OCI-LY1 (cell line): ENCODE results near the gene SPAG9.

Source experiments
- H2AFZ ChIP-seq: fragments of 200-600 bp; sonication (generic), shearing (Covaris generic); 2 replicates; pipeline ENCODE4 v1.6.0; 2014; ENCODE audit warnings: antibody characterized with exemption, mild to moderate bottlenecking, low read length
- H3F3A ChIP-seq: fragments of 200-600 bp; sonication (generic), shearing (Covaris generic); 2 replicates; pipeline ENCODE4 v1.6.0; 2014; ENCODE audit warnings: mild to moderate bottlenecking, antibody characterized with exemption, low read length, moderate library complexity; ENCODE audit not compliant: insufficient read depth
- H3K27ac ChIP-seq: fragments of 200-600 bp; sonication (generic); 2 replicates; pipeline ENCODE4 v1.5.1; 2014; ENCODE audit warnings: low read length, mixed run types, mild to moderate bottlenecking, low read depth; ENCODE audit not compliant: poor library complexity, severe bottlenecking
- H3K27me3 ChIP-seq: fragments of 200-600 bp; sonication (generic); 2 replicates; pipeline ENCODE4 v1.6.0; 2014; ENCODE audit warnings: antibody characterized with exemption, mild to moderate bottlenecking, low read length, moderate library complexity; ENCODE audit not compliant: insufficient read depth
- H3K36me3 ChIP-seq: fragments of 200-600 bp; sonication (generic); 2 replicates; pipeline ENCODE4 v1.6.1; 2014; ENCODE audit warnings: mild to moderate bottlenecking, antibody characterized with exemption, low read length, moderate library complexity, mixed read lengths; ENCODE audit not compliant: insufficient read depth
- H3K4me1 ChIP-seq: fragments of 200-600 bp; sonication (generic); 2 replicates; pipeline ENCODE4 v1.5.1; 2014; ENCODE audit warnings: mild to moderate bottlenecking, low read length, moderate library complexity; ENCODE audit not compliant: insufficient read depth, severe bottlenecking
- H3K4me2 ChIP-seq: fragments of 200-600 bp; sonication (generic), shearing (Covaris generic); 2 replicates; pipeline ENCODE4 v1.6.1; 2014; ENCODE audit warnings: low read length
- H3K4me3 ChIP-seq: fragments of 200-600 bp; sonication (generic); 2 replicates; pipeline ENCODE4 v1.5.1; 2014; ENCODE audit warnings: low read length, low read depth, mild to moderate bottlenecking, mixed read lengths; ENCODE audit not compliant: poor library complexity, severe bottlenecking
- H3K79me2 ChIP-seq: fragments of 200-600 bp; shearing (Covaris generic); 2 replicates; pipeline ENCODE4 v1.6.1; 2016; ENCODE audit warnings: mixed run types, low read length, mixed read lengths; ENCODE audit not compliant: insufficient read depth
- H3K9ac ChIP-seq: fragments of 200-600 bp; sonication (generic), shearing (Covaris generic); 2 replicates; pipeline ENCODE4 v1.6.1; 2014; ENCODE audit warnings: mild to moderate bottlenecking, low read length, mixed read lengths
- H3K9me2 ChIP-seq: fragments of 200-600 bp; sonication (generic), shearing (Covaris generic); 2 replicates; pipeline ENCODE4 v1.6.1; 2014; ENCODE audit warnings: low read depth, mild to moderate bottlenecking, low read length, mixed read lengths
- H3K9me3 ChIP-seq: fragments of 200-600 bp; shearing (Covaris generic); 2 replicates; pipeline ENCODE4 v1.6.1; 2014; ENCODE audit warnings: low read length, mixed read lengths
- H4K20me1 ChIP-seq: fragments of 200-600 bp; sonication (generic), shearing (Covaris generic); 2 replicates; pipeline ENCODE4 v1.6.0; 2016; ENCODE audit warnings: mild to moderate bottlenecking, low read length; ENCODE audit not compliant: insufficient read depth
- EZH2 ChIP-seq: fragments of 200-600 bp; sonication (generic), shearing (Covaris generic); IDR thresholded peaks from 2 replicates; pipeline ENCODE4 v1.8.0; 2017; ENCODE audit warnings: borderline replicate concordance, mixed run types, mild to moderate bottlenecking, antibody characterized with exemption, low read length, moderate library complexity, mixed read lengths
- TF ChIP-seq, protein P1 (sequence below): fragments of 200-600 bp; sonication (generic), shearing (Covaris generic); IDR thresholded peaks from 2 replicates; pipeline ENCODE4 v1.5.1; 2017; ENCODE audit warnings: mild to moderate bottlenecking, antibody characterized with exemption, low read length, moderate library complexity, mixed read lengths

The SPAG9 gene

DNA sequence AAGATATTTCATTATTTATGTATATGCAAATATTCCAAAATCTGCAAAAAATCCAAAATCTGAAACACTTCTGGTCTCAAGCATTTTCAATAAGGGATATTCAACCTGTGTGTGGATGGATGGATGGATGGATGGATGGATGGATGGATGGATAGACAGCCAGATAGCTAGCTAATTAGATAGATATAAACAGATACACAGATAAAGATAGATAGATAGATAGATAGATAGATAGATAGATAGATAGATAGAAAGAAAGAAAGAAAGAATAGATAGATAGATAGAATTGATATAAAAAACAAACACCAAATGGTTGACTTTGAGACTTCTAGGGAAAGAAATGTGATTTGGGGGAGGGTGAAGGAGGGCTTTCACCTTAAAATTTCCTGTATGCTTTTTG lies 139.4 kb downstream of the SPAG9 start:
- Histone ChIP-seq H2AFZ (no peak overlapping the region), H3K9ac (no peak overlapping the region), H3F3A (no peaks in the 10 kb centered on the region), H3K4me3 (no peak overlapping the region), H3K9me2 (no peaks in the 10 kb centered on the region), H3K79me2 (no peaks in the 10 kb centered on the region), H4K20me1 (no peaks in the 10 kb centered on the region), H3K9me3 (no peaks in the 10 kb centered on the region), H3K4me2 (no peak overlapping the region), H3K36me3 (peaks cover 92% of the 10 kb centered on the region), H3K27me3 (no peaks in the 10 kb centered on the region), H3K27ac (no peak overlapping the region), H3K4me1 (no peaks in the 10 kb centered on the region)
- TF ChIP-seq, protein P1, sequence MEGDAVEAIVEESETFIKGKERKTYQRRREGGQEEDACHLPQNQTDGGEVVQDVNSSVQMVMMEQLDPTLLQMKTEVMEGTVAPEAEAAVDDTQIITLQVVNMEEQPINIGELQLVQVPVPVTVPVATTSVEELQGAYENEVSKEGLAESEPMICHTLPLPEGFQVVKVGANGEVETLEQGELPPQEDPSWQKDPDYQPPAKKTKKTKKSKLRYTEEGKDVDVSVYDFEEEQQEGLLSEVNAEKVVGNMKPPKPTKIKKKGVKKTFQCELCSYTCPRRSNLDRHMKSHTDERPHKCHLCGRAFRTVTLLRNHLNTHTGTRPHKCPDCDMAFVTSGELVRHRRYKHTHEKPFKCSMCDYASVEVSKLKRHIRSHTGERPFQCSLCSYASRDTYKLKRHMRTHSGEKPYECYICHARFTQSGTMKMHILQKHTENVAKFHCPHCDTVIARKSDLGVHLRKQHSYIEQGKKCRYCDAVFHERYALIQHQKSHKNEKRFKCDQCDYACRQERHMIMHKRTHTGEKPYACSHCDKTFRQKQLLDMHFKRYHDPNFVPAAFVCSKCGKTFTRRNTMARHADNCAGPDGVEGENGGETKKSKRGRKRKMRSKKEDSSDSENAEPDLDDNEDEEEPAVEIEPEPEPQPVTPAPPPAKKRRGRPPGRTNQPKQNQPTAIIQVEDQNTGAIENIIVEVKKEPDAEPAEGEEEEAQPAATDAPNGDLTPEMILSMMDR = no peak
- TF ChIP-seq EZH2 = no peak

GRCh38 chr17:50979524-50979927 lies 141.1 kb downstream of the SPAG9 start:
- H3K36me3 ChIP-seq = peaks cover 92% of the 10 kb centered on the region

GRCh38 chr17:50977487-50978159 lies 143.0 kb downstream of the SPAG9 start:
- Histone ChIP-seq H3K4me3 (no peak overlapping the region), H3K36me3 (peaks cover 84% of the 10 kb centered on the region), H3K4me1 (no peaks in the 10 kb centered on the region), H3K27ac (no peak overlapping the region), H3K79me2 (no peaks in the 10 kb centered on the region), H3F3A (no peaks in the 10 kb centered on the region), H4K20me1 (no peaks in the 10 kb centered on the region), H3K9me2 (no peaks in the 10 kb centered on the region), H3K9me3 (no peaks in the 10 kb centered on the region), H3K4me2 (no peak overlapping the region), H3K27me3 (no peaks in the 10 kb centered on the region), H2AFZ (no peak overlapping the region), H3K9ac (no peak overlapping the region)
- no peak for TF ChIP-seq EZH2
- TF ChIP-seq, protein P1 = no peak

More at GRCh38 chr17:50979524-50979927, 141.1 kb downstream of the SPAG9 start:
- Histone ChIP-seq H3K9ac (no peak overlapping the region), H3F3A (no peaks in the 10 kb centered on the region), H3K9me3 (no peaks in the 10 kb centered on the region), H4K20me1 (no peaks in the 10 kb centered on the region), H3K27ac (no peak overlapping the region), H3K27me3 (no peaks in the 10 kb centered on the region), H3K79me2 (no peaks in the 10 kb centered on the region), H3K4me1 (no peaks in the 10 kb centered on the region), H3K9me2 (no peaks in the 10 kb centered on the region), H3K4me2 (no peak overlapping the region), H2AFZ (no peak overlapping the region), H3K4me3 (no peak overlapping the region)
- TF ChIP-seq, protein P1 = no peak
- no peak for TF ChIP-seq EZH2
